HCT116 (cell line): ENCODE measurements around the gene UXS1. TPM values are rescaled to one million over a fixed set of nuclear protein-coding genes. Genes with fewer than 3 reads are reported as not detected.

Experiments used
- ATAC-seq: fragments of 200-7000 bp; cut with Tn5 transposase; 2 replicates; pipeline ENCODE4 v1.9.1; 2020; ENCODE audit warnings: mild to moderate bottlenecking, moderate library complexity
- BruUV-seq: library from RNA; stranded (reverse); fragments of 400-500 nt; replicated peaks from 2 replicates; lab custom pipeline; 2021; lab: Mats Ljungman, UMichigan
- CTCF ChIA-PET: fragments of 300-600 bp; sonication (Branson Sonifier 250); formaldehyde crosslinking; loops from one replicate; lab custom pipeline; 2021; ENCODE audit warnings: antibody characterized with exemption; lab: Charles Lee
- POLR2A ChIA-PET: fragments of 300-600, 350-600 bp; sonication (Branson Sonifier 250); formaldehyde crosslinking; loops from one replicate; lab custom pipeline; 2021; ENCODE audit warnings: antibody characterized with exemption; lab: Charles Lee
- RAD21 ChIA-PET, 2 experiments: fragments of 300-600 bp; sonication (Branson Sonifier 250); formaldehyde crosslinking; loops; one replicate each; lab custom pipeline; 2023; ENCODE audit warnings: low total read pairs in 2 of 2; ENCODE audit not compliant: uncharacterized antibody in 2 of 2, unreplicated experiment in 2 of 2, low non-redundant PET in 1 of 2; lab: Charles Lee
- DNase-seq: peaks from one replicate; pipeline ENCODE4 v3.0.0-alpha.2; 2010; ENCODE audit warnings: low read depth, low spot score
- H2AFZ ChIP-seq: fragments of 200-600 bp; shearing (Covaris generic), sonication (generic); 2 replicates; pipeline ENCODE4 v1.6.1; 2017; ENCODE audit warnings: low read depth, mixed run types, mixed read lengths, antibody characterized with exemption, low read length; ENCODE audit not compliant: poor library complexity, severe bottlenecking
- H3K27ac ChIP-seq: 2 replicates; pipeline ENCODE4 v1.5.1; 2012; ENCODE audit warnings: low read depth, low read length
- H3K27me3 ChIP-seq: fragments of 200-600 bp; sonication (generic); 2 replicates; pipeline ENCODE4 v1.6.1; 2016; ENCODE audit warnings: mixed run types, low read length, mixed read lengths; ENCODE audit not compliant: insufficient read depth
- H3K36me3 ChIP-seq, 2 experiments: fragments of 200-500 bp in 1 of 2; fragments of 200-600 bp in 1 of 2; sonication (Bioruptor generic) in 1 of 2; sonication (generic) in 1 of 2; 2 replicates each; pipeline versions ENCODE4 v1.5.1 to v1.6.1; 2014 to 2016; ENCODE audit warnings: low read length in 2 of 2, inconsistent platforms in 1 of 2, mixed read lengths in 1 of 2, mixed run types in 1 of 2; ENCODE audit not compliant: insufficient read depth in 2 of 2, control insufficient read depth in 1 of 2
- H3K4me1 ChIP-seq, 2 experiments: fragments of 200-600 bp in 1 of 2; sonication (generic) in 1 of 2; 2 replicates each; pipeline versions ENCODE4 v1.5.1 to v1.6.1; 2012 to 2017; ENCODE audit warnings: low read length in 2 of 2, inconsistent platforms in 1 of 2, mild to moderate bottlenecking in 1 of 2, mixed read lengths in 1 of 2, mixed run types in 1 of 2, moderate library complexity in 1 of 2; ENCODE audit not compliant: insufficient read depth in 2 of 2, control insufficient read depth in 1 of 2
- H3K4me2 ChIP-seq: fragments of 200-600 bp; sonication (generic); 2 replicates; pipeline ENCODE4 v1.6.1; 2017; ENCODE audit warnings: mixed run types, low read length, mixed read lengths
- H3K4me3 ChIP-seq, 2 experiments: fragments of 200-600 bp in 1 of 2; sonication (generic) in 1 of 2; replicated peaks in 1 of 2; 2 replicates each; pipeline ENCODE4 v1.5.1; 2011 to 2016; ENCODE audit warnings: low read length in 2 of 2, control low read depth in 1 of 2, low read depth in 1 of 2, mild to moderate bottlenecking in 1 of 2, mixed read lengths in 1 of 2, mixed run types in 1 of 2
- H3K79me2 ChIP-seq: fragments of 200-600 bp; sonication (generic); 2 replicates; pipeline ENCODE4 v1.6.1; 2017; ENCODE audit warnings: mild to moderate bottlenecking, mixed run types, low read length, moderate library complexity, mixed read lengths; ENCODE audit not compliant: insufficient read depth
- H3K9ac ChIP-seq: fragments of 200-600 bp; sonication (generic); 2 replicates; pipeline ENCODE4 v1.6.1; 2016; ENCODE audit warnings: low read length, mixed read lengths
- H3K9me2 ChIP-seq: fragments of 200-600 bp; sonication (generic), shearing (Covaris generic); 2 replicates; pipeline ENCODE4 v1.6.1; 2017; ENCODE audit warnings: mixed run types, mild to moderate bottlenecking, moderate library complexity; ENCODE audit not compliant: insufficient read depth
- H3K9me3 ChIP-seq, 2 experiments: fragments of 200-500 bp in 1 of 2; fragments of 200-600 bp in 1 of 2; sonication (Bioruptor generic) in 1 of 2; sonication (generic) in 1 of 2; 2 replicates each; pipeline ENCODE4 v1.6.1; 2014 to 2017; ENCODE audit warnings: low read length in 2 of 2, mixed read lengths in 2 of 2, inconsistent platforms in 1 of 2, low read depth in 1 of 2, mild to moderate bottlenecking in 1 of 2, mixed run types in 1 of 2, moderate library complexity in 1 of 2; ENCODE audit not compliant: control insufficient read depth in 1 of 2, insufficient read depth in 1 of 2
- H4K20me1 ChIP-seq: fragments of 200-600 bp; sonication (generic), shearing (Covaris generic); 2 replicates; pipeline ENCODE4 v1.6.1; 2017; ENCODE audit warnings: mixed run types, mild to moderate bottlenecking, moderate library complexity; ENCODE audit not compliant: insufficient read depth
- ATF3 ChIP-seq: IDR thresholded peaks from 2 replicates; pipeline ENCODE4 v1.6.1; 2012
- CBX3 ChIP-seq: IDR thresholded peaks from 2 replicates; pipeline ENCODE4 v1.6.1; 2012; ENCODE audit warnings: low read depth
- CEBPB ChIP-seq: IDR thresholded peaks from 2 replicates; pipeline ENCODE4 v1.6.1; 2012; ENCODE audit warnings: low read depth
- CTCF ChIP-seq, 3 experiments: fragments of 200-600 bp in 1 of 3; sonication (generic) in 1 of 3; IDR thresholded peaks in 2 of 3; conservative IDR thresholded peaks in 1 of 3; 2 replicates each; pipeline ENCODE4 v1.5.1; 2012 to 2017; ENCODE audit warnings: low read depth in 2 of 3, low read length in 2 of 3, antibody characterized with exemption in 1 of 3, borderline replicate concordance in 1 of 3, control low read depth in 1 of 3, mild to moderate bottlenecking in 1 of 3, mixed read lengths in 1 of 3, mixed run types in 1 of 3, moderate library complexity in 1 of 3; ENCODE audit not compliant: insufficient read depth in 1 of 3
- EGR1 ChIP-seq: IDR thresholded peaks from 2 replicates; pipeline ENCODE4 v1.6.1; 2012; ENCODE audit warnings: low read depth
- EZH2 ChIP-seq: fragments of 200-600 bp; sonication (generic); IDR thresholded peaks from 2 replicates; pipeline ENCODE4 v1.6.1; 2017; ENCODE audit warnings: antibody characterized with exemption, mixed run types
- EZH2phosphoT487 ChIP-seq: fragments of 200-600 bp; IDR thresholded peaks from 2 replicates; pipeline ENCODE4 v1.6.1; 2018; ENCODE audit warnings: antibody characterized with exemption, borderline replicate concordance
- FOSL1 ChIP-seq: IDR thresholded peaks from 2 replicates; pipeline ENCODE4 v1.6.1; 2012; ENCODE audit warnings: low read depth
- JUND ChIP-seq: IDR thresholded peaks from 2 replicates; pipeline ENCODE4 v1.6.1; 2012
- MAX ChIP-seq: IDR thresholded peaks from 2 replicates; pipeline ENCODE4 v1.6.1; 2012
- POLR2A ChIP-seq: IDR thresholded peaks from 2 replicates; pipeline ENCODE4 v1.7.0; 2011; ENCODE audit warnings: borderline replicate concordance; ENCODE audit not compliant: insufficient read depth, insufficient read length; ENCODE audit errors: extremely low read depth
- POLR2AphosphoS5 ChIP-seq: IDR thresholded peaks from 2 replicates; pipeline ENCODE4 v1.6.1; 2011; ENCODE audit warnings: mild to moderate bottlenecking, low read depth, low read length, moderate library complexity
- REST ChIP-seq: IDR thresholded peaks from 2 replicates; pipeline ENCODE4 v1.6.1; 2012; ENCODE audit warnings: low read depth
- SIN3A ChIP-seq: IDR thresholded peaks from 2 replicates; pipeline ENCODE4 v1.6.1; 2012; ENCODE audit warnings: low read depth
- SP1 ChIP-seq: IDR thresholded peaks from 2 replicates; pipeline ENCODE4 v1.6.1; 2012; ENCODE audit warnings: low read depth
- SRF ChIP-seq: IDR thresholded peaks from 2 replicates; pipeline ENCODE4 v1.6.1; 2012; ENCODE audit warnings: low read depth
- TCF7L2 ChIP-seq: IDR thresholded peaks from 2 replicates; pipeline ENCODE4 v1.7.0; 2011; ENCODE audit warnings: borderline replicate concordance, inconsistent platforms; ENCODE audit not compliant: insufficient read depth, insufficient read length; ENCODE audit errors: extremely low read depth
- YY1 ChIP-seq: IDR thresholded peaks from 2 replicates; pipeline ENCODE4 v1.6.1; 2011; ENCODE audit warnings: low read length, low read depth, moderate library complexity, mild to moderate bottlenecking; ENCODE audit not compliant: insufficient replicate concordance; ENCODE audit errors: extremely low read depth
- ZBTB33 ChIP-seq: IDR thresholded peaks from 2 replicates; pipeline ENCODE4 v1.6.1; 2011; ENCODE audit warnings: mild to moderate bottlenecking, low read length, moderate library complexity; ENCODE audit not compliant: insufficient replicate concordance; ENCODE audit errors: extremely low read depth
- ZFX ChIP-seq: fragments of 450-650 bp; IDR thresholded peaks from 2 replicates; pipeline ENCODE4 v1.6.1; 2017
- intact Hi-C: fragments of 100-400 bp; cut with micrococcal nuclease; formaldehyde crosslinking; loops from 2 replicates; pipeline ENCODE4 v1.10.0; 2022
- total RNA-seq: library from RNA; stranded (reverse); gene quantifications from one replicate; pipeline ENCODE4 v1.2.1, GENCODE V29; 2021; ENCODE audit not compliant: unreplicated experiment

UXS1 gene
- total RNA-seq, 1 experiment from 2014 or later: 45.7 TPM

GRCh38 chr2:106113361-106113966 is 80.6 kb downstream of the UXS1 start:
- ATAC-seq: no peak
- peaks cover 7 to 9% of the 10 kb centered on the region in 2 experiments; a peak in 3 of 4 replicates for H3K36me3 ChIP-seq
- H4K20me1 ChIP-seq: no peaks in the 10 kb centered on the region
- peaks cover 6% of the 10 kb centered on the region; the same call in 1 of the 2 replicates for H3K79me2 ChIP-seq
- intact Hi-C loops: no loop called here
- CTCF ChIA-PET: no interaction called here
- H3K27me3 ChIP-seq: no peaks in the 10 kb centered on the region
- RAD21 ChIA-PET: no interaction called here
- H3K4me3 ChIP-seq: no peak overlapping the region
- H3K9me3 ChIP-seq: no peaks in the 10 kb centered on the region
- TF ChIP-seq TCF7L2 (no peak), FOSL1 (no peak), SP1 (no peak), CTCF (IDR thresholded peaks at IDR 0.05 in 2 of 3, conservative IDR thresholded peaks at IDR 0.05 in 1 of 3; ENCODE audit: borderline replicate concordance in 1 of 3, insufficient read depth in 1 of 3, low read depth in 2 of 3, low read length in 2 of 3) (no peak), ZFX (no peak), SIN3A (no peak), POLR2AphosphoS5 (no peak), POLR2A (no peak), ATF3 (no peak), ZBTB33 (no peak), JUND (no peak), SRF (no peak), MAX (no peak), CBX3 (no peak), REST (no peak), EGR1 (no peak), EZH2phosphoT487 (no peak), EZH2 (no peak), YY1 (no peak), CEBPB (no peak)
- TF ChIP-seq, all 23 proteins: peak for 0
- no peak overlapping the region for H2AFZ ChIP-seq
- no peak overlapping the region for H3K4me2 ChIP-seq
- no peak overlapping the region for H3K9ac ChIP-seq
- no peak for DNase-seq
- no peaks in the 10 kb centered on the region for H3K9me2 ChIP-seq
- H3K4me1 ChIP-seq: peaks cover 15 to 44% of the 10 kb centered on the region in 2 experiments
- no peak overlapping the region for H3K27ac ChIP-seq
- BruUV-seq: no TSS peak
- POLR2A ChIA-PET: no interaction called here
